Activated CD8-positive, alpha-beta T cell treated with anti-CD3 and anti-CD28 coated beads for 36 hours (primary cell): ENCODE data around the gene TFB2M. TPM values are rescaled to one million over a fixed set of nuclear protein-coding genes. Genes with fewer than 3 reads are reported as not detected.

Source experiments
- ATAC-seq: fragments of 200-7000 bp; cut with Tn5 transposase; one replicate; pipeline ENCODE4 v1.10.0; 2021; ENCODE audit warnings: mild to moderate bottlenecking, moderate library complexity
- CTCF ChIA-PET: fragments of 350-600 bp; sonication (Branson Sonifier 250); formaldehyde crosslinking; loops from one replicate; lab custom pipeline; 2021; ENCODE audit warnings: antibody characterized with exemption; lab: Charles Lee
- POLR2A ChIA-PET: fragments of 350-600 bp; sonication (Branson Sonifier 250); formaldehyde crosslinking; loops from one replicate; lab custom pipeline; 2021; ENCODE audit warnings: antibody characterized with exemption; lab: Charles Lee
- DNase-seq: peaks from one replicate; pipeline ENCODE4 v3.0.0-alpha.2; 2020
- H3K27ac Mint-ChIP-seq: one replicate; pipeline ENCODE4 v1.8.0; 2021; ENCODE audit warnings: mild to moderate bottlenecking, mixed read lengths
- H3K27me3 Mint-ChIP-seq: one replicate; pipeline ENCODE4 v1.8.0; 2021; ENCODE audit warnings: mixed read lengths
- H3K36me3 Mint-ChIP-seq: one replicate; pipeline ENCODE4 v1.8.0; 2021; ENCODE audit warnings: low read depth, mixed read lengths
- H3K4me1 Mint-ChIP-seq: one replicate; pipeline ENCODE4 v1.8.0; 2021; ENCODE audit warnings: low read depth, mixed read lengths
- H3K4me3 Mint-ChIP-seq: one replicate; pipeline ENCODE4 v1.8.0; 2021; ENCODE audit warnings: mild to moderate bottlenecking, moderate library complexity, mixed read lengths
- H3K9me3 Mint-ChIP-seq: one replicate; pipeline ENCODE4 v1.8.0; 2021; ENCODE audit warnings: mixed read lengths
- CTCF ChIP-seq: fragments of 200-600 bp; IDR thresholded peaks from one replicate; pipeline ENCODE4 v1.8.0; 2022; ENCODE audit warnings: antibody characterized with exemption, mild to moderate bottlenecking
- intact Hi-C: fragments of 100-400 bp; cut with micrococcal nuclease; formaldehyde crosslinking; loops from one replicate; pipeline ENCODE4 v1.10.0; 2022
- total RNA-seq, 2 experiments: library from RNA; stranded (reverse); gene quantifications; one replicate each; pipeline ENCODE4 v1.2.3, GENCODE V29; 2021

Gene TFB2M
- total RNA-seq, 2 experiments from 2014 or later, result 16.0 TPM

- CTCF ChIA-PET, result no interaction called here
- TF ChIP-seq CTCF, result no peak
- Mint-ChIP-seq H3K36me3 (peaks cover 3% of the 10 kb centered on the region), H3K27me3 (no peaks in the 10 kb centered on the region), H3K27ac (no peak overlapping the region), H3K4me1 (peaks cover 18% of the 10 kb centered on the region), H3K4me3 (no peak overlapping the region), H3K9me3 (peaks cover 15% of the 10 kb centered on the region)
- ATAC-seq, result no peak
- POLR2A ChIA-PET, result no interaction called here
- DNase-seq, result no peak
- intact Hi-C loops, result no loop called here
These were observed 54.9 kb downstream of the TFB2M start for GRCh38 chr1:246511203-246511602.

- Mint-ChIP-seq H3K27me3 (no peaks in the 10 kb centered on the region), H3K36me3 (peaks cover 5% of the 10 kb centered on the region), H3K27ac (no peak overlapping the region), H3K4me1 (peaks cover 25% of the 10 kb centered on the region), H3K4me3 (no peak overlapping the region), H3K9me3 (peaks cover 9% of the 10 kb centered on the region)
- POLR2A ChIA-PET, result no interaction called here
- TF ChIP-seq CTCF, result no peak
- CTCF ChIA-PET, result no interaction called here
- DNase-seq (no peak), ATAC-seq (no peak)
- intact Hi-C loops, result no loop called here
These were observed 55.7 kb downstream of the TFB2M start for GRCh38 chr1:246510147-246511030.

- POLR2A ChIA-PET, result interaction anchor here (0.8 to 0.9 kb wide), 2 partner anchors 30 to 62 kb away, joined by 3 read pairs; no protein-coding TSS in a partner anchor
- H3K4me1 Mint-ChIP-seq, result peaks cover 25% of the 10 kb centered on the region
- H3K9me3 Mint-ChIP-seq, result no peaks in the 10 kb centered on the region
- CTCF ChIA-PET, result no interaction called here
- ATAC-seq, result no peak
- no peak for TF ChIP-seq CTCF
- no peaks in the 10 kb centered on the region for H3K27me3 Mint-ChIP-seq
- no peak for DNase-seq
- intact Hi-C loops, result loop anchor here (5.0 kb wide), 1 partner anchor 58 kb away; the partner anchor contains the start of genes CNST and TFB2M
- peaks cover 9% of the 10 kb centered on the region for H3K36me3 Mint-ChIP-seq
- H3K27ac Mint-ChIP-seq, result no peak overlapping the region
- no peak overlapping the region for H3K4me3 Mint-ChIP-seq
These were observed 57.0 kb downstream of the TFB2M start for GRCh38 chr1:246508897-246509688.

- no peaks in the 10 kb centered on the region for H3K27me3 Mint-ChIP-seq
- peak within 1 kb of the TSS; percentile 84 for H3K4me3 Mint-ChIP-seq
- H3K36me3 Mint-ChIP-seq, result peaks cover 10% of the 10 kb centered on the region
- ChIA-PET CTCF (interaction anchor here (0.6 to 2.1 kb wide), 5 partner anchors 9 to 465 kb away, joined by 3 to 14 read pairs (median 3); no protein-coding TSS in a partner anchor), POLR2A (interaction anchor here (1.1 to 1.4 kb wide), 5 partner anchors 12 to 218 kb away, joined by 3 to 5 read pairs (median 4); partner anchors contain the start of genes CNST and SCCPDH)
- ATAC-seq (peak; percentile 97), DNase-seq (peak; percentile 75)
- intact Hi-C loops, result loop anchor here (5.0 kb wide), 1 partner anchor 60 kb away; the partner anchor contains the start of genes CNST and TFB2M
- H3K27ac Mint-ChIP-seq, result peak within 1 kb of the TSS; percentile 91
- H3K9me3 Mint-ChIP-seq, result no peaks in the 10 kb centered on the region
- H3K4me1 Mint-ChIP-seq, result peaks cover 24% of the 10 kb centered on the region
- no peak for TF ChIP-seq CTCF
These were observed 59.2 kb downstream of the TFB2M start, which contains the start of gene SMYD3 for GRCh38 chr1:246506674-246507481. Gene SMYD3, minus strand, starts transcription at chr1:246507279.
